ENCODE measurements around the gene PRUNE2.

The PRUNE2 gene

GRCh38 chr9:76583256-76583655 lies 322.7 kb downstream of the PRUNE2 start:
- no peak overlapping the region for H3K4me3 ChIP-seq (replicated peaks; ENCODE audit: insufficient read depth, low read length)
- no peak for TF ChIP-seq REST (IDR thresholded peaks at IDR 0.05; ENCODE audit: insufficient replicate concordance, low read depth)
- no peak for TF ChIP-seq SPI1 (IDR thresholded peaks at IDR 0.05; ENCODE audit: borderline replicate concordance, low read depth)
- no peak for TF ChIP-seq GABPA (IDR thresholded peaks at IDR 0.05; ENCODE audit: low read depth)
- TF ChIP-seq POLR2AphosphoS5 (IDR thresholded peaks at IDR 0.05; ENCODE audit: low read depth), result no peak
- TF ChIP-seq CTCF (IDR thresholded peaks at IDR 0.05; ENCODE audit: insufficient read depth, low read length), result no peak
- H3K27ac ChIP-seq (replicated peaks), result no peak overlapping the region
- no peak for DNase-seq (ENCODE audit: low read depth in 1 of 2, low spot score in 1 of 2)
- no peaks in the 10 kb centered on the region for H3K27me3 ChIP-seq (ENCODE audit: insufficient read depth, poor library complexity, severe bottlenecking)

GRCh38 chr9:76581731-76582130 lies 324.2 kb downstream of the PRUNE2 start:
- DNase-seq (ENCODE audit: low read depth in 1 of 2, low spot score in 1 of 2), result no peak
- no peak overlapping the region for H3K4me3 ChIP-seq (replicated peaks; ENCODE audit: insufficient read depth, low read length)
- peak overlapping the region; percentile 34 for H3K27ac ChIP-seq (replicated peaks)
- TF ChIP-seq CTCF (IDR thresholded peaks at IDR 0.05; ENCODE audit: insufficient read depth, low read length) (no peak), POLR2AphosphoS5 (IDR thresholded peaks at IDR 0.05; ENCODE audit: low read depth) (no peak), GABPA (IDR thresholded peaks at IDR 0.05; ENCODE audit: low read depth) (no peak), REST (IDR thresholded peaks at IDR 0.05; ENCODE audit: insufficient replicate concordance, low read depth) (no peak), SPI1 (IDR thresholded peaks at IDR 0.05; ENCODE audit: borderline replicate concordance, low read depth) (no peak)
- H3K27me3 ChIP-seq (ENCODE audit: insufficient read depth, poor library complexity, severe bottlenecking), result no peaks in the 10 kb centered on the region

GRCh38 chr9:76580820-76581219 lies 325.1 kb downstream of the PRUNE2 start:
- no peak for DNase-seq (ENCODE audit: low read depth in 1 of 2, low spot score in 1 of 2)
- Histone ChIP-seq H3K27ac (replicated peaks) (peak overlapping the region; percentile 93), H3K4me3 (replicated peaks; ENCODE audit: insufficient read depth, low read length) (no peak overlapping the region), H3K27me3 (ENCODE audit: insufficient read depth, poor library complexity, severe bottlenecking) (no peaks in the 10 kb centered on the region)
- no peak for TF ChIP-seq SPI1 (IDR thresholded peaks at IDR 0.05; ENCODE audit: borderline replicate concordance, low read depth)

GRCh38 chr9:76580188-76580587 lies 325.7 kb downstream of the PRUNE2 start:
- no peak for TF ChIP-seq GABPA (IDR thresholded peaks at IDR 0.05; ENCODE audit: low read depth)
- peak; percentile 84; the same call in 1 of the 2 replicates for TF ChIP-seq SPI1 (IDR thresholded peaks at IDR 0.05; ENCODE audit: borderline replicate concordance, low read depth)
- no peak for TF ChIP-seq CTCF (IDR thresholded peaks at IDR 0.05; ENCODE audit: insufficient read depth, low read length)
- peak; percentile 15 for TF ChIP-seq REST (IDR thresholded peaks at IDR 0.05; ENCODE audit: insufficient replicate concordance, low read depth)
- peak; percentile 46; the same call in 1 of the 2 replicates for TF ChIP-seq POLR2AphosphoS5 (IDR thresholded peaks at IDR 0.05; ENCODE audit: low read depth)
- H3K4me3 ChIP-seq (replicated peaks; ENCODE audit: insufficient read depth, low read length), result no peak overlapping the region
- peak overlapping the region; percentile 93 for H3K27ac ChIP-seq (replicated peaks)
- H3K27me3 ChIP-seq (ENCODE audit: insufficient read depth, poor library complexity, severe bottlenecking), result no peaks in the 10 kb centered on the region
- DNase-seq (ENCODE audit: low read depth in 1 of 2, low spot score in 1 of 2), result peak in 1 of 2 experiments; percentile 88

Measured in HL-60 (cell line).